IPS-18c (cell line): ENCODE data around the gene FOXP1.

ENCODE experiments used
- H3K4me3 ChIP-seq: 2 replicates; pipeline ENCODE4 v1.7.0; 2013; ENCODE audit warnings: low read depth, mild to moderate bottlenecking, low read length, moderate library complexity; ENCODE audit not compliant: insufficient read depth
- H3K9me3 ChIP-seq: one replicate; pipeline ENCODE4 v1.6.1; 2013; ENCODE audit warnings: mild to moderate bottlenecking, low read length, moderate library complexity; ENCODE audit not compliant: control insufficient read depth, insufficient read depth

FOXP1 gene

GRCh38 chr3:71523628-71524027 lies 59.9 kb downstream of the FOXP1 start:
- no peak overlapping the region for H3K4me3 ChIP-seq
- no peaks in the 10 kb centered on the region for H3K9me3 ChIP-seq

- Histone ChIP-seq H3K4me3 (no peak overlapping the region), H3K9me3 (no peaks in the 10 kb centered on the region)
Observed at GRCh38 chr3:71521940-71522876, 61.3 kb downstream of the FOXP1 start.

- no peak overlapping the region for H3K4me3 ChIP-seq
Observed at GRCh38 chr3:71521021-71521352, 62.5 kb downstream of the FOXP1 start.

GRCh38 chr3:71520161-71521020 lies 63.1 kb downstream of the FOXP1 start:
- no peaks in the 10 kb centered on the region for H3K9me3 ChIP-seq
- no peak overlapping the region for H3K4me3 ChIP-seq

More at GRCh38 chr3:71521021-71521352, 62.5 kb downstream of the FOXP1 start:
- no peaks in the 10 kb centered on the region for H3K9me3 ChIP-seq

GRCh38 chr3:71518089-71518488 lies 65.4 kb downstream of the FOXP1 start:
- no peak overlapping the region for H3K4me3 ChIP-seq
- H3K9me3 ChIP-seq = no peaks in the 10 kb centered on the region

GRCh38 chr3:71517271-71517791 lies 66.2 kb downstream of the FOXP1 start:
- no peak overlapping the region for H3K4me3 ChIP-seq

GRCh38 chr3:71515636-71516365 lies 67.7 kb downstream of the FOXP1 start:
- Histone ChIP-seq H3K9me3 (no peaks in the 10 kb centered on the region), H3K4me3 (no peak overlapping the region)

More at GRCh38 chr3:71517271-71517791, 66.2 kb downstream of the FOXP1 start:
- no peaks in the 10 kb centered on the region for H3K9me3 ChIP-seq

GRCh38 chr3:71514621-71515020 lies 68.9 kb downstream of the FOXP1 start:
- no peaks in the 10 kb centered on the region for H3K9me3 ChIP-seq
- no peak overlapping the region for H3K4me3 ChIP-seq

- Histone ChIP-seq H3K4me3 (no peak overlapping the region), H3K9me3 (no peaks in the 10 kb centered on the region)
Observed at GRCh38 chr3:71513515-71513914, 70.0 kb downstream of the FOXP1 start.

- H3K9me3 ChIP-seq = no peaks in the 10 kb centered on the region
Observed at GRCh38 chr3:71513081-71513480, 70.4 kb downstream of the FOXP1 start.

GRCh38 chr3:71512544-71512943 lies 71.0 kb downstream of the FOXP1 start:
- no peak overlapping the region for H3K4me3 ChIP-seq
- no peaks in the 10 kb centered on the region for H3K9me3 ChIP-seq

More at GRCh38 chr3:71513081-71513480, 70.4 kb downstream of the FOXP1 start:
- no peak overlapping the region for H3K4me3 ChIP-seq

- Histone ChIP-seq H3K9me3 (no peaks in the 10 kb centered on the region), H3K4me3 (no peak overlapping the region)
Observed at GRCh38 chr3:71512000-71512399, 71.5 kb downstream of the FOXP1 start.

- Histone ChIP-seq H3K4me3 (no peak overlapping the region), H3K9me3 (no peaks in the 10 kb centered on the region)
Observed at GRCh38 chr3:71511446-71511845, 72.1 kb downstream of the FOXP1 start.

GRCh38 chr3:71511037-71511436 lies 72.5 kb downstream of the FOXP1 start:
- no peak overlapping the region for H3K4me3 ChIP-seq
- no peaks in the 10 kb centered on the region for H3K9me3 ChIP-seq

- no peak overlapping the region for H3K4me3 ChIP-seq
- no peaks in the 10 kb centered on the region for H3K9me3 ChIP-seq
Observed at GRCh38 chr3:71510510-71510909, 73.0 kb downstream of the FOXP1 start.

GRCh38 chr3:71509066-71509465 lies 74.5 kb downstream of the FOXP1 start:
- Histone ChIP-seq H3K4me3 (no peak overlapping the region), H3K9me3 (no peaks in the 10 kb centered on the region)

GRCh38 chr3:71505767-71506350 lies 77.7 kb downstream of the FOXP1 start:
- Histone ChIP-seq H3K9me3 (no peaks in the 10 kb centered on the region), H3K4me3 (no peak overlapping the region)
